OCI-LY3 (cell line): ENCODE data around the gene RAI1.
"Not testable (repeated sequence)": the region's sequence is repeated elsewhere in the genome, so short reads cannot be mapped to it uniquely, and the experiment has no call there.

Source experiments
- CTCF ChIP-seq: fragments of 200-600, 300-600 bp; sonication (generic); IDR thresholded peaks from 2 replicates; pipeline ENCODE4 v1.5.1; 2014; ENCODE audit warnings: antibody characterized with exemption, low read length, low read depth
- EZH2phosphoT487 ChIP-seq: fragments of 200-600 bp; shearing (Covaris generic); IDR thresholded peaks from 2 replicates; pipeline ENCODE4 v1.6.1; 2018; ENCODE audit warnings: antibody characterized with exemption, mixed run types, low read depth

GRCh38 chr17:17645148-17645547 lies 36.1 kb upstream of the RAI1 start:
- not testable (repeated sequence) for TF ChIP-seq CTCF, EZH2phosphoT487
